NK-92 treated with Interleukin-12 subunit alpha and Interleukin-12 subunit beta, amount 100 ng/mL, for 24 hours (cell line): ENCODE data around the gene ASB1.

Experiments
- DNase-seq: peaks from one replicate; lab custom pipeline; 2025; lab: John Stamatoyannopoulos, UW

Gene ASB1, protein sequence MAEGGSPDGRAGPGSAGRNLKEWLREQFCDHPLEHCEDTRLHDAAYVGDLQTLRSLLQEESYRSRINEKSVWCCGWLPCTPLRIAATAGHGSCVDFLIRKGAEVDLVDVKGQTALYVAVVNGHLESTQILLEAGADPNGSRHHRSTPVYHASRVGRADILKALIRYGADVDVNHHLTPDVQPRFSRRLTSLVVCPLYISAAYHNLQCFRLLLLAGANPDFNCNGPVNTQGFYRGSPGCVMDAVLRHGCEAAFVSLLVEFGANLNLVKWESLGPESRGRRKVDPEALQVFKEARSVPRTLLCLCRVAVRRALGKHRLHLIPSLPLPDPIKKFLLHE

DNA sequence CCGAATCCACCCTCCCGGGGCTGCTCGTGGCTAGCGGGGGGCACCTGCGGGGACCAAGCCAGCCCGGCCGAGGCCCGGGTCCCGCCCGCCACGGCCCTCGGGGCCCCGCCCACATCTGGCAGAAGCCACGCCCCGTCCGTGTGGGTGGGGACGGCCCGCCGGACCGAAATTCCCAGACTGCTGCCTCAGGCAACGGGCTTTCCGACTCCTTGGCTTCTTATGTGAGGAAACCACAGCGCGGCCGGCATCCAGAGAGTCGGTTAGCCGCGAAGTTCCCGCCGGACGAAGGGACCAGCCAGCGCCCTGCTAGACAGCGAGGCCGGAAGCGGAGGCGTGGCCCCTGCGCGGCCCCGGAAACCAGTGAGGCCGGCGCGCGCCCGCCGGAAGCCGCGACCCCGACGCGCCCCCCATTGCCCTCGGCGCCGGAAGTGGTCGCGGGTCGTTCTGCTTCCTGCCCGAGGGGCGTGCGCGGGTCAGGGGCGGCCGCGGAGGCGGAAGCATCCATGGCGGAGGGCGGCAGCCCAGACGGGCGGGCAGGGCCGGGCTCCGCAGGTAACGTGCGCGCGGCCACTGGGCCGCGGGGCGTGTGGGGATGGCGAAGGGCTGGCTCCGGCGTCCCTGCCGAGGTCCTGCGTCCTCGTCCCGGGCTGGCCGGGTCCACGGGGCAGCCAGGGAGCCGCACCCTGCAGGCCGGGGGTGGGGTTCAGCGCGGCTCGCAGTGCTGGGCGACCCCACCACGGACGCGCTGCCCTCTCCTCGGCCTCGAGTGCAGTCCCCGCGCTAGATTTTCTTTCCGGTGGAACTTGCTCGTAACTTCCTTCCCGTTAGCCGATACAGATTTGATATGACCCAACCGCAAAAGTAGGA, at the start of gene ASB1:
Gene ASB1 (plus strand): TSS at position 360 of the 867 bp plus-strand sequence. CDS start 144 bp downstream, at position 504.
- peak; percentile 83 for DNase-seq

DNA sequence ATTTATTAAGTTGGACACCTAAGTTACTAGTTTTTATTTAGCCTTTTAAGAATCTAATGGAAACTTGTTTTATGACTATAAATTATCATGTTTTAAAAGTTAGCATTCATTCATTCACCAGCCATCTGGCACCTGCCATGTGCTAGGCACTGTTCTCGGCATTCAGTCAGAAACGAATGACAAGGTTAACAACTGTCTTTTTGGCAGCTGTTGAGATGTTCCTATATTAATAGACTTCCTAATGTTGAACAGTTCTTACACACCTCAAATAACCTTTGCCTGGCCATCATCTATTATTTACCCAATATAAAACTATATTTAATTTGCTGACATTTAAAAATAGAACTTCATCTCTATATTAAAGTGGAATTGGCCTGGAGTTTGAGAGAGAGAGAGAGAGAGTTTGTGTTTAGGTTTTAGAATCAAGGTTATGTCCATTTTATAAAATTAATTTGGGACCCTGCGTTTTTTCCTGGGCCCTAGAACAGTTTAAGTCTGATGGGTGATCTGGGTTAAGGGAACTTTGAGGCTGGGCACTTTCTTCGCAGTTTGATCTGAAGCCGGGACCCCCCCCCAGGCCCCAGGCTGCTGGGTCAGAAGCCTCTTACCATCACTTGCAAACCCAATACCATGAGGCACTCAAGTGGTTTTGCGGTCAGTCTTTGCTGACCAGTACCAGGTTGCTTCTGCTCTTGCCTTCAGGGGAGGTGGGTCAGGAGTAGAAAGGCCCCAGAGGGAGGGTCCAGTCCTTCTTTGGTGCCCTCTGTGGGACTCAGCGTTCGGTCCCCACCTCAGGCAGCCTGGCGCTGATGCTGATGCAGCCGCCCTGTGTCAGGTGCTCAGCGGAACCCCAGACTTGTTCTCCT, 48.3 kb upstream of the ASB1 start:
- DNase-seq, result no peak

DNA sequence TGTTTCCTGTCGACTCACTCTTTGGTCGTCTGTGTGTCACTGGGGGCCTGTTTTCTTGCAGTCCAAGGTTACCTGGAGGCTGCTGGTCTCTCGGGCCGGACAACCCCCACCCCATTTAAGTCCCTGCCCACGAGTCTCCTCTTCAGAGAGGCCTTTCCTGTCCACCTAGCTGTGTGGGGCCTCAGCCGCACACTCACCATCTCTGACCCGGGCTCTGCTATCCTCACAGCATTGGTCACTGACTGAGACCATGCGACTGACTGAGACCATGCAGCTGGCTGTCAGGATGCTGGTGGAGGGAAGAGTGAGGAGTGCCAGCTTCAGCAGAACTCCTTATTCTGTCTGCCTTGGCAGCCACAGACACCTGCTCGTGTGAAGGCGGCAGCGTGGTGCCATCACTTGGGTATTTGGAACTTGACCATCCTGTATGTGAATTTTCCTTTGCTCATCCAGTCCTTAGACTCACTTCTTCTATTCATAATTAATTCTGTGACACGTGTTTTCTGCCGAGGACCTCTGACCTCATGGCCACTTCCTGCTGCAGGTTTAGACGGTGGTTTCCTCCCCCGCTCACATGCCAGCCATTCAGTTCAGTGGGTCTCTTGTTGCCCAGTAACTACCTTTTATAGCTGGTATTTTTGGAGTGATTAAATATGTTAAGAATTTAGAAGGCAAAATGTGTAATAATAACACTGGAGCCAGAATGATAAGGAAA, 47.5 kb upstream of the ASB1 start:
- peak; percentile 63 for DNase-seq

DNA sequence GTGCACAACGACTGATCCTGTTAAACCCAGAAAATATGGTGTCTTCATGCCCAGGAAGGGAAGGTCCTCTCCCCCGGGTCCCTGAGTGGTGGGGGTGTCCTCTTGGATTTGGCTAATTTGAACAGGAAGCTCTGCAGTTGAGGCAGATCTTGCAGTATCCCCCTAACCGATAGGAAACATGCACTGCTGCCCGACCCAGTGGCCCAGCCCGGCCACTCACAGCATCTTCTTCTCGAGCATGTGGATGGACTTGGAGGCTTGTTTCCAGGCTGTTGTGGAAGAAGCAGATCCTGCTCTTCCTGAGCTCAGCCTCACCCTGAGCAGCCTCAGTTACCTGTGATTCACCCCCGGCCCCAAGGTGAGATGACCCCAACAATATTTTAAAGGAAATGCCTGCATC, 46.4 kb upstream of the ASB1 start:
- DNase-seq, result no peak

DNA sequence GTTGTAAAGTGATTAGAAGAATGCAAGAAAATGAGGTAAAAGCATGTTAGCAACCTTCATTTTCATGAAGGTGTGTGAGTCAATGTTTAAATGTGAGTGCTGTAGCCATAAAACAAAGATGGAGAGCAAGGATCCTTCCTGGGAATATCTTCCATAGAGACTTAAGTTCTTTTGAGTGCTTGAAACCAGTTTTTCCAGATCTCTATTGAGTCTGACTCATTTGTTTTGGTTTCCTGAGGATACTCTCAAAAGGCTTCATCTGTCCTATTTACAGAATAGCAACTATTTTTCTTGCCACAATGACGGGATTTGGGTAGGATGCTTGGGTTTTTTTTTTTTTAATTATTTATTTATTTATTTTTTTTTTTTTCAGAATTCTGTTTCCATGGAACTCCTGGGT, 45.9 kb upstream of the ASB1 start:
- no peak for DNase-seq

DNA sequence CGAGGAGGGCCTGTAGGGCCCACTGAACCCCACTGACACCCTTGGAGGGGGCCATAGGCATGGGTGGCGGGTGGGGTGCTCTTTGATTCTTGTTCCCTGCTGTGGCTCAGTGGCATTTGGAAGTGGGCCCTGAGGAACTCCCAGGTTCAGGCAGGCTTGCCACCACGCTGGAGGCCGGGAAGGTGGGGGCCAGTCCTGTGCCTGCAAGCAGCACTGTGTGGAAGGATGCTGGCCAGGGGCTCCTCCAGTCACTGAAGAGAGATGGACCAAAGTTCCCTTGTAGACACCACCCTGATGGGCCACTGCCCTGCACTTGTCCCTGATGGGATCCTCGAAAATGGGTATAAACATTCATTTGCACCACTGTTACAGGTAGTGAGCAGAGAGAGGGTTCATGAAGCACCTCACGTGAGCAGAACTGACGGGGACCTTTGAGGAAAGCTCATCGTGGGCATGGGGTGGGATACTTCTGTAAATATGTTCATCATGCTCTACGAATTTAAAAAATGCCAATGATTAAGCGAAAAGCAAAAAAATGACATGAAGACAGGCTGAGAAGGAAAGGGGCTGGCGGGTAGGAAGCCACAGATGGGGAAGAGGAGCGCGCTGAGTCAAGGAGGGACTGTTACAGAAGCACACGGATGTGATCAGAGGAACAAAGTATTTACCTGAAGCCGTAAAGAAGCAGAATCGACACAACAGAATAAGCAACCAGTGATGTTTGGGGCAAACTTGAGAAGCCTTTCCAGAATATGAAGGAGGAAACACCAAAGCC, 45.2 kb upstream of the ASB1 start:
- DNase-seq, result no peak

DNA sequence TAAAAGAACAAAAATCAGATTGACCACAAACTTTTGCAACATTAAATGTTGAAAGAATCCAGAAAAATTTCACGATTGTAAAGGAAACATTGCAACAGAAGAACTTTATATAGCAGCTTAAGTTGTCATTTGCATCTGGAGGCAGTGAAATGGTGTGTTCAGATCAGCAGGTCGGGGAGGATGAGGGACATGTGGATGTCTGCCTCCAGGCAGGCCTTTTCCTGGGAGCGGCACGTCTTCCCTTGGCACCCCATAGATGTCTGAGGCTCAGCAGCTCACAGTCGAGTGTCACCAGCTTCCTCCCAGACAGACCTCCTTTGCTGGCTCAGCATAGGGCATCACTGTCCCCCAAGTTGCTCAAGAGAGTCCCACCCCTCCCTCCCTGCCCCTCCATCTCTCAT, 44.3 kb upstream of the ASB1 start:
- DNase-seq, result no peak

DNA sequence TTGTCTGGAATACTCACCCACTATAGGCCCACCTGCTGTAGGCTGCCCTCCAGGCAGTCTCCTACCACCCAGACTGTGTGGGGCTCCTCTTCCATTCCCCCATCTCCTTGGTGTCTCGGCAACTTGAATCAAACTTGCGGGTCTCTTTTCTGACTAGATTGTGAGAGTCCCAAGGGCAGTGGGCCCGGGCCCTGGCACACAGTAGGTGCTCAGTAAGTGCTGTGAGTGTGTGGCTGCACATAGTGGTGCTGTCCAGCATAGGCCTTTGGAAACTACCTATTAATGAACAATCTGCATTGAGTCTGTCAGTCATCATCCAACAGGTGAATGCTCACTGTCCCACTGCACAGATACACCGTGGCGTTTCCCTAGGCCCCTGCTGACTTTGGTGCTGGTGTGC, 43.6 kb upstream of the ASB1 start:
- no peak for DNase-seq

DNA sequence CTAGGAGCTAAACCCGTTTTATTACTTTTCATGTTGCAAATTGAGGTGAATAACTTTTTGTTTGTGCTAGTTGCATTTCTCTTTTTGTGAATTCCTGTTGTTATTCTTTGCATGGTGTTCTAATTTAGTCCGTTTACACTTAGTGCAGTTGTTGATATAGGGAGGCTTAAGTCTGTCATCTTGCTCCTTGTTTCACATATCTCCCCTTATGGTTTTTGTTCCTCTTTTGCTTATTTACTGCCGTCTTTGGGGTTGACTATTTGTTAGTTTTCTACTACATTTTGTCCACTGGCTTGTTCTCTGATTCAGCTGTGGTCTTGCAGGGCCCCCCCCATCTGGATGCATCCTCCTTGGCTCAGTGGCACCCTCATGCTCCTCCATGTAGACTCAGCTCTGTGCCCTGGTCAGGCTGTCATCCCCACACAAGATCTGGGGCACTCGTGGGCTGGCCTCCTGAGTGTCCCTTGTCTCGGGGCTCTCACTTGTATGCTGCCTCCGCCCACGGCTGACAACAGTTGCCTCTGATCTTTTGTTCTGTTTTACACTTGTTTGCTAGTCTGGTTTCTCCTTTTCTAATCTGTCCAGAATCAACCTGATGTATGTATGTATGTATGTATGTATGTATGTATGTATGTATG, 42.9 kb upstream of the ASB1 start:
- DNase-seq, result no peak

DNA sequence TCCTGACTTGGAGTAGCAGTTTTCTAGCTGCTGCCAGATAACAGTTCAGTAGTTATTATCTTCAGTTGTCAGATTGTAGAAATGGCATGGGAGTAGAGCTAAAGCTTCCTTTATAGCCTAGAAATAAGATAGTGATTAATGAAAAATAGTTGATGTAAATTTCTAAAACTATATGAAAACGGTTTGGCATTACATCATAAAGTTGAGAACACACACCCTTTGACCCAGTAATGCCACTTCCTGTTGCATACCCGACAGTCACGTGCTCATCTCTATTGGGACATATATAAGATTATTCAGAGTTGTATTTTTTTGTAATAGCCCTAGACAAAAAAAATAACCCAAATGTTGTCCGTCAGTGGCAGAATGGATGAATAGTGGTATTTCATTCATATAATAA, 39.4 kb upstream of the ASB1 start:
- DNase-seq, result no peak

DNA sequence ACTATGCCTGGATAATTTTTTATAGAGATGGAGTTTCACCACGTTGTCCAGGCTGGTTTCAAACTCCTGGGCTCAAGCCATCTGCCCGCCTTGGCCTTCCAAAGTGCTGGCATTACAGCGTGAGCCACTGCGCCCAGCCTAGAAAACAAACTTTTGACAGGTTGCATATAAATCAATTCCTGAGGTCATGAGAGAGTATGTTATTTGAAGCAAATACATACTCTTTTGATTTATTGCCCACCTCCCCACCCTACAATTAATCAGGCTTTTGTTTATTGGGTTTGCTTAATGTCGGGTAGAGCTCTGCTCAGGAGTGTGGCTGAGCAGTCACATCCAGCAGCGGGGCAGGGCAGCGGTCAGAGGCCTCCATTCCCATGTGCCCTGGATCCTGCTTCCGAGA, 37.9 kb upstream of the ASB1 start:
- no peak for DNase-seq

DNA sequence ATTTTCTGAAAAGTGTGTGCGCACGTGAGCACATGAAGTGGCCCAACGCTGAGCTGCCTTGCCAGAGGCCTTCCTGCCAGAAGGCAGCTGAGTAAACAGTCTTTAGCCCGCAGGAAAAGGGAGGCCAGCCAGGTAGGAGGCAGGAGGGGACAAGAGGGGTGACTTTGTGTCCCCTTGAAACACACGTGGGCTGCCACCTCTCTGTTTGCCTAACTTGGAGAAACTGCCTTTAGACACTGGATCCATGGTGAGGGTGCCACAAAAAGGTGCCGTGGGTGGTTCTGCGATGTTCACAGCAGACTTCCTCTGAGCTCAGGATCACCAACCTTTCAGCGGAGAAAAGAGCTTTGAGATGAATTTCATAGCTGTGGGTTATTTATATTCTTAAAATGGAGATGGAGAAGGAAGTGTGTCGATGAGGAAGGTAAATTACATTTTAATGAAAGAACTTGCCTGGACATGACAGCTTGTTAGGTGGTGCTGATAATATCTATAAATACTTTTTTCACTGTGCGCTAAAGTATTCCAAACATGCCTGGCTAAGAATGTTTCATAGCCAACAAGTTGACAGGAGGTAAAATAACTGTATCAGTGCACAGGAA, 36.6 kb upstream of the ASB1 start:
- no peak for DNase-seq

DNA sequence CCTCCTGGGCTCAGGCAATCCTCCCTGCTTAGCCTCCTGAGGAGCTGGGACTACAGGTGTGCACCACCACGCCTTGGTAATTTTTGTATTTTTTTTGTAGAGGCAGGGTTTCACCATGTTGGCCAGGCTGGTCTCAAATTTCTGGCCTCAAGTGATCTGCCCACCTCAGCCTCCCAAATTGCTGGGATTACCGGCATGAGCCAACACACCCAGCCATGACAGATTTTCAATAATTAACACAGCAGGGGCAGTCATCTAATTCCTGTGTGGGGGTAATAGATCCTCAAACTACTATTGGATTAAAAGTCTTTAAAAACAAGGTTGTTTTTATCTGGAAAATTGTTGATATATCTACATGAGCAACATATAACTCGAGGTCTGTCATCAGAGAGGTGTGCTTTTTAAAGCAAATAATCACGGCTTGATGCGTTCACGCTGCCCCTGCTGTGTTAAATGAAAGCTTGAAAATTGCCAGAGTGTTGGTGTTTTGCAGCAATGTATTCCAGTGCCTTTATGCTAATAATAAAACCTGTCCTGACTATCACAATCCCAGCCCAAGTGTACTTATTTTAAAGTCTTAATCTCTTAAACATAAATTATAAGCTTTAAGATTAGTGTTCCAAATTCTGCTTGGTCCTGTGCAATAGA, 35.6 kb upstream of the ASB1 start:
- no peak for DNase-seq

DNA sequence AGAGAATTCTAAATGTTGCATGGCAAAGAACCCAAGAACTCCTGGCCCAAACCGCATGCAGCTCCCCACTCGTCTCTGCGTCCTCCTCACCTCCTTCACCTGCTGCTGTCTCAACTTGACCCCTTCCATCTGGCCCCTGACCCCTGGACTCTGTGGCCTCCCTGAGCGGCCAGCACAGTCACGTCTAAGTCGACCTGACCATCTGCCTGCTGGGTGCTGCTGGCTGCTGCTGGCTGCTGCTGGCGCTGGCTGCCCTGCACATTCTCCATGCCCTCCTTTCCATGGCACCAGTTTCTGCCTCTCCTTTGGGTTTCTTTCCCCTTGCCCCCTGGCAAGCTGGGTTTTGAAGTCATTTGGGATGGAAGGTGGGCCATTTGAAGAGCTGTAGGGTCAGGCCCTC, 30.1 kb upstream of the ASB1 start:
- DNase-seq, result no peak

DNA sequence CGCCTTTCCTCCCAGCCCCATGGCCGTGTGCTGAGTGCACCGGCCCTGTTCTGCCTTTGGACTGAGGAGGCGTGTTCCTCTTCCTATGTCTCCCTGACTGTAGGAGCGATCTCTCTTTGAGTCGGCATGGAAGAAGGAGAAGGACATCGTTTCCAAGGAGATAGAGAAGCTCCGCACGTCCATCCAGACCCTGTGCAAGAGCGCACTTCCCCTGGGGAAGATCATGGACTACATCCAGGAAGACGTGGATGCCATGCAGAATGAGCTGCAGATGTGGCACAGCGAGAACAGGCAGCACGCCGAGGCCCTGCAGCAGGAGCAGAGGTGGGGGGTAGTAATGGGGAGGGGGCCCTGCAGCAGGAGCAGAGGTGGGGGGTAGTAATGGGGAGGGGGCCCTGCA, 29.4 kb upstream of the ASB1 start:
- no peak for DNase-seq

DNA sequence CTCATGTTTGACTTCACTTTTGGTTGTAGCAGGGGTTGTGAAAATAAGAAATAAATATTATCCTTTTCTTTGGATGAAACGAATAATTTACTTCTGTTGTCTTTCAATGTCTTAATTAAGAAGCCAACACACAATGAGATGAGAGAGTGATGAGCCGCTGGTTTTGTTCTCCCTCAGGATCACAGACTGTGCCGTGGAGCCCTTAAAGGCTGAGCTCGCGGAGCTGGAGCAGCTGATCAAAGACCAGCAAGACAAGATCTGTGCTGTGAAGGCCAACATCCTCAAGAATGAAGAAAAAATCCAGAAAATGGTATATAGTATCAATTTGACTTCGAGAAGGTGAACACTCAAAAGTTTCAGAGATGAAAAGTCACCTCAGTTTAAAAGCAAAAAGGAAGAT, 28.1 kb upstream of the ASB1 start:
- DNase-seq, result no peak

DNA sequence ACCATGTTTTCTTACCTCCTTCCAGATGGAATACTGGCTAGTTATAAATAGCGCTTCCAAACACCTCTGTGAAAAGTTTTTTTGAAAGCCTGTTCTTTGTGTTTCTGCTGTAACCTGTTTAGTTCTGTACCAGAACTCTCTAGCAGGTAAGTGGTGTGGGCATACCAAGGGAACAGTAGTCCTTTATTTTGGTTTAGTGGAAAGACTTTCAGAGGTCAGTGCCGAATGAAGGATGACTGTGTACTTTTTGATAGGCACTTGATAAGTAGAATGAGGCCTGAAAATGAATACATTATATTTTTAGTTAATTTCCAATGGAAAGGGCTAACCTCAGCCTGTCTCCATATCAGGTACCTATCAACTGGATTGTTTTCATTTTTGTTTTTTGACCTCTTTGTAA, 27.6 kb upstream of the ASB1 start:
- DNase-seq, result no peak

DNA sequence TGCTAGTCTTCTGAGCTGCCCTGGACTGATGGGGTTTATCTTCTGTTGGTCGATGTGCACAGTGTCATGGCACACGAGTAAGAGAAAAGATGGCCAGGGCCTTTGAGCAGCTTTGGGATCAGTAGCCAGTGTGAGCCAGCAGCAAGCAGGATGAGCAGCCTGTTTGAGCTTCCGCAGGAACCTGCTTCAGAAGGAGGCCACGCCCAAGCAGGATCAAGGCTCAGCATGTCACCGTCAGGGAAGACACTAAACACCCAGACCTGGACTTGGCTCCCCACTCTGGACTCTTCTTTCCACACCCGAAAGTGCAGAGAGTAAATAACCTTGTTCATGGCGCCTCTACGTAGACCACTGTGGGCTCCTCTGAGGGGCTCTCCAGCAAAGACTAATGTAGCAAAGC, 25.2 kb upstream of the ASB1 start:
- DNase-seq, result no peak

DNA sequence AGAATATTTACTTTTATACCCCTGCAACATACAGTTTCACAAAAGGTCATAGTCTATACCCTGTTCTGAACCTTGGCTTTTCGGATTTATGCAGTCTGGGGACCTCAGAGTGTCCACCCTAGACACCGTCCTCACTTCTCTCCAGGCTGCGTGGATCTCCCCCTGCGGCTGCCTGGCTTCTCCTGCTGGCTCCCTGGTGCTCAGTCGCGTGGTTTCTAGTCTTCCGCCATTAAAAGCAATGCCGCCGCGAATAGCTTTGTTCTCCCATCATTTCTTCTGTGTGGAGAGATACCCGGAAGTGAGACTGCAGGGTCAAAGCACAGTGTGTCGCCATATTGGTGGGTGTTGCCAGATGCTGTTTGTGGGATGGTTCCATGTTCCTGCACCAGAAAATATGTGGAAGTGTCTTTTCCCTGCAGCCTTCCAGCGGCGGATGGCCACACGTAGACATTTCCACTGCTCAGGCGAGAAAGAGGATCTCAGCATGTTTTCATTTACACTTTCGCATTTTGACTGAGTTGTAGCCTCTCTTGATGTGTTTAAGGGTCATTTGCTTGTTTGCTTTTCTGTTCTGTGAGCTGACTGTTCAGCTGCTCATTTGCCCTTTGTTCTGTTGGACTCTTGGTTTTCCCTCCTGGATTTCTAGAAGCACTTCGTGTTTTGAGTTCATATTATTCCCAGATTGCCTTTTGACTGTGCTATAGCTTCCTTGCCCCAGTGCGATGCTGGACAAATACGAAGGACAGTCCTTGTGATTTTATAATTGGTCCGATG, 22.9 kb upstream of the ASB1 start:
- no peak for DNase-seq
